Measurements from ENCODE around the gene ASCC3.

DNA sequence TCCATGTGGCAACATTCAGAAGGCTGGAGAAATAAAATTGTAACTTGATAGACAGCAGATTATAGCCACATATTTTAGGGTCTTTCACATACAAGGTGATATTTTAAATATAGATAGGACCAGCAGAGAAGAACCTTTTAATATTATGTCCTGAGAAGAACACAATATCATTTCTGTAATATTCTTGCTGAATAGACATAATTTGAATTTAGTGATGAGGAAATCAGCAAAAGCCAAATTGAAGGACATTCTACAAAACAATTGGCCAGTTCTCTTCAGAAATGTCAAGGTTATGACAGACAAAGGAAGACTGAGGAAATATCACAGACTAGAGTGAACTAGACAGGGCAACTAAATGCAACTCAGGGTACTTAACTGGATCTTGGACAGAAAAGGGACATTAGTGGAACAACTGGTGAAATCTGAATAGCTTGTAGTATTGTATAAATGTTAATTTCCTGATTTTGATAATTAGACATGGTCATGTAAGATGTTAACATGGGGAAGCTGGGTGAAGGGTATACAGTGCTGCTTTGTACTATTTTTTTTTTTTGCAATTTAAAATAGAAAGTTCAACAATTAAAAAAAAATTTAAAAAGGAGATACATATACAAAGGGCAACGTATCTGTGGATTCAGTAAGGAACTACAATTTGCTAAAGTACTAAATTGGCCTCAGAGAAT, 281.9 kb downstream of the ASCC3 start:
- TF ChIP-seq, protein P1, sequence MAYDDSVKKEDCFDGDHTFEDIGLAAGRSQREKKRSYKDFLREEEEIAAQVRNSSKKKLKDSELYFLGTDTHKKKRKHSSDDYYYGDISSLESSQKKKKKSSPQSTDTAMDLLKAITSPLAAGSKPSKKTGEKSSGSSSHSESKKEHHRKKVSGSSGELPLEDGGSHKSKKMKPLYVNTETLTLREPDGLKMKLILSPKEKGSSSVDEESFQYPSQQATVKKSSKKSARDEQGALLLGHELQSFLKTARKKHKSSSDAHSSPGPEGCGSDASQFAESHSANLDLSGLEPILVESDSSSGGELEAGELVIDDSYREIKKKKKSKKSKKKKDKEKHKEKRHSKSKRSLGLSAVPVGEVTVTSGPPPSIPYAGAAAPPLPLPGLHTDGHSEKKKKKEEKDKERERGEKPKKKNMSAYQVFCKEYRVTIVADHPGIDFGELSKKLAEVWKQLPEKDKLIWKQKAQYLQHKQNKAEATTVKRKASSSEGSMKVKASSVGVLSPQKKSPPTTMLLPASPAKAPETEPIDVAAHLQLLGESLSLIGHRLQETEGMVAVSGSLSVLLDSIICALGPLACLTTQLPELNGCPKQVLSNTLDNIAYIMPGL (CRISPR knock-in tag; IDR thresholded peaks at IDR 0.05; ENCODE audit: borderline replicate concordance), result no peak
- TF ChIP-seq, protein P2, sequence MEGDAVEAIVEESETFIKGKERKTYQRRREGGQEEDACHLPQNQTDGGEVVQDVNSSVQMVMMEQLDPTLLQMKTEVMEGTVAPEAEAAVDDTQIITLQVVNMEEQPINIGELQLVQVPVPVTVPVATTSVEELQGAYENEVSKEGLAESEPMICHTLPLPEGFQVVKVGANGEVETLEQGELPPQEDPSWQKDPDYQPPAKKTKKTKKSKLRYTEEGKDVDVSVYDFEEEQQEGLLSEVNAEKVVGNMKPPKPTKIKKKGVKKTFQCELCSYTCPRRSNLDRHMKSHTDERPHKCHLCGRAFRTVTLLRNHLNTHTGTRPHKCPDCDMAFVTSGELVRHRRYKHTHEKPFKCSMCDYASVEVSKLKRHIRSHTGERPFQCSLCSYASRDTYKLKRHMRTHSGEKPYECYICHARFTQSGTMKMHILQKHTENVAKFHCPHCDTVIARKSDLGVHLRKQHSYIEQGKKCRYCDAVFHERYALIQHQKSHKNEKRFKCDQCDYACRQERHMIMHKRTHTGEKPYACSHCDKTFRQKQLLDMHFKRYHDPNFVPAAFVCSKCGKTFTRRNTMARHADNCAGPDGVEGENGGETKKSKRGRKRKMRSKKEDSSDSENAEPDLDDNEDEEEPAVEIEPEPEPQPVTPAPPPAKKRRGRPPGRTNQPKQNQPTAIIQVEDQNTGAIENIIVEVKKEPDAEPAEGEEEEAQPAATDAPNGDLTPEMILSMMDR (IDR thresholded peaks at IDR 0.05), result no peak
- TF ChIP-seq POLR2A (IDR thresholded peaks at IDR 0.05; ENCODE audit: low read length) (no peak), RAD21 (conservative IDR thresholded peaks at IDR 0.05 in 1 of 2, IDR thresholded peaks at IDR 0.05 in 1 of 2) (no peak), BHLHE40 (IDR thresholded peaks at IDR 0.05; ENCODE audit: low read depth, low read length) (no peak), HDAC2 (IDR thresholded peaks at IDR 0.05) (no peak), JUNB (IDR thresholded peaks at IDR 0.05) (no peak), KDM5A (IDR thresholded peaks at IDR 0.05) (no peak), ZFP36 (IDR thresholded peaks at IDR 0.05; ENCODE audit: borderline replicate concordance, partially characterized antibody) (no peak)
- TF ChIP-seq, protein P3, sequence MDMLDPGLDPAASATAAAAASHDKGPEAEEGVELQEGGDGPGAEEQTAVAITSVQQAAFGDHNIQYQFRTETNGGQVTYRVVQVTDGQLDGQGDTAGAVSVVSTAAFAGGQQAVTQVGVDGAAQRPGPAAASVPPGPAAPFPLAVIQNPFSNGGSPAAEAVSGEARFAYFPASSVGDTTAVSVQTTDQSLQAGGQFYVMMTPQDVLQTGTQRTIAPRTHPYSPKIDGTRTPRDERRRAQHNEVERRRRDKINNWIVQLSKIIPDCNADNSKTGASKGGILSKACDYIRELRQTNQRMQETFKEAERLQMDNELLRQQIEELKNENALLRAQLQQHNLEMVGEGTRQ (IDR thresholded peaks at IDR 0.05), result no peak
